Vagina (tissue), 2 donors: Measurements from ENCODE around the gene HOXC10. TPM values are rescaled to one million over a fixed set of nuclear protein-coding genes. Genes with fewer than 3 reads are reported as not detected.

ENCODE experiments used
- DNase-seq, 2 donors: peaks; one replicate each; pipeline ENCODE4 v3.0.0-alpha.2; 2017; ENCODE audit errors: extremely low spot score in 2 of 2
- H3K27ac ChIP-seq: fragments of 200-600 bp; sonication (generic); one replicate; pipeline ENCODE4 v1.5.1; 2019
- H3K27me3 ChIP-seq: fragments of 200-600 bp; sonication (generic); one replicate; pipeline ENCODE4 v1.5.1; 2019
- H3K36me3 ChIP-seq, 2 donors: fragments of 200-600 bp; sonication (generic); one replicate each; pipeline ENCODE4 v1.5.1; 2017 to 2019
- H3K4me1 ChIP-seq: fragments of 200-600 bp; sonication (generic); one replicate; pipeline ENCODE4 v1.5.1; 2019
- H3K4me3 ChIP-seq, 2 donors: fragments of 200-600 bp; sonication (generic); 1 replicate in 1 of 2; 2 replicates in 1 of 2; pipeline ENCODE4 v1.5.1; 2016 to 2019
- H3K9me3 ChIP-seq: fragments of 200-600 bp; sonication (generic); one replicate; pipeline ENCODE4 v1.5.1; 2019
- CTCF ChIP-seq, 3 experiments: fragments of 450-650 bp in 2 of 3; fragments of 200-600 bp in 1 of 3; sonication (generic) in 1 of 3; IDR thresholded peaks; one replicate each; pipeline ENCODE4 v1.5.1; 2017 to 2019; ENCODE audit warnings: antibody characterized with exemption in 3 of 3, mild to moderate bottlenecking in 2 of 3, moderate library complexity in 2 of 3
- POLR2A ChIP-seq, 2 donors: fragments of 450-650 bp; IDR thresholded peaks; one replicate each; pipeline ENCODE4 v1.6.1; 2017; ENCODE audit warnings: antibody characterized with exemption in 2 of 2, mild to moderate bottlenecking in 2 of 2, moderate library complexity in 2 of 2
- POLR2AphosphoS5 ChIP-seq, 2 donors: sonication (generic); formaldehyde crosslinking; IDR thresholded peaks; one replicate each; pipeline ENCODE4 v1.9.0; 2017; ENCODE audit warnings: antibody characterized with exemption in 2 of 2, mild to moderate bottlenecking in 2 of 2, low read depth in 1 of 2; ENCODE audit not compliant: insufficient read depth in 1 of 2
- intact Hi-C: fragments of 100-400 bp; cut with DNase I; formaldehyde crosslinking; loops from one replicate; pipeline ENCODE4 v1.15.1; 2023
- total RNA-seq: library from RNA; depleted of rRNA; stranded (reverse); fragments of >200 nt; gene quantifications from one replicate; pipeline ENCODE4 v1.2.3, GENCODE V29; 2016

Gene HOXC10
- total RNA-seq, 1 donor from 2014 or later, result not detected

- no peak overlapping the region for H3K4me3 ChIP-seq
- no peaks in the 10 kb centered on the region for H3K36me3 ChIP-seq
- TF ChIP-seq POLR2AphosphoS5 (IDR thresholded peaks at IDR 0.05; ENCODE audit: insufficient read depth in 1 of 2, low read depth in 1 of 2) (no peak), CTCF (IDR thresholded peaks at IDR 0.05) (no peak), POLR2A (IDR thresholded peaks at IDR 0.05) (no peak)
- no peaks in the 10 kb centered on the region for H3K9me3 ChIP-seq
- intact Hi-C loops, result no loop called here
- peaks cover 35% of the 10 kb centered on the region for H3K27me3 ChIP-seq
- no peak overlapping the region for H3K27ac ChIP-seq
- peaks cover 24% of the 10 kb centered on the region for H3K4me1 ChIP-seq
- no peak for DNase-seq
These were observed 3.7 kb downstream of the HOXC10 start for GRCh38 chr12:53988541-53989226.

GRCh38 chr12:53989227-53990113, 4.5 kb downstream of the HOXC10 start:
- Histone ChIP-seq H3K4me1 (peaks cover 24% of the 10 kb centered on the region), H3K4me3 (no peak overlapping the region), H3K27me3 (peaks cover 38% of the 10 kb centered on the region), H3K27ac (no peak overlapping the region), H3K36me3 (no peaks in the 10 kb centered on the region), H3K9me3 (no peaks in the 10 kb centered on the region)
- no peak for DNase-seq
- intact Hi-C loops, result no loop called here
- no peak for TF ChIP-seq CTCF (IDR thresholded peaks at IDR 0.05)
- no peak for TF ChIP-seq POLR2A (IDR thresholded peaks at IDR 0.05)
- no peak for TF ChIP-seq POLR2AphosphoS5 (IDR thresholded peaks at IDR 0.05; ENCODE audit: insufficient read depth in 1 of 2, low read depth in 1 of 2)

GRCh38 chr12:53990311-53991076, 5.5 kb downstream of the HOXC10 start:
- no peaks in the 10 kb centered on the region for H3K9me3 ChIP-seq
- peaks cover 26% of the 10 kb centered on the region for H3K4me1 ChIP-seq
- intact Hi-C loops, result no loop called here
- H3K4me3 ChIP-seq, result no peak overlapping the region
- no peak for TF ChIP-seq CTCF (IDR thresholded peaks at IDR 0.05)
- TF ChIP-seq POLR2A (IDR thresholded peaks at IDR 0.05), result no peak
- no peak for TF ChIP-seq POLR2AphosphoS5 (IDR thresholded peaks at IDR 0.05; ENCODE audit: insufficient read depth in 1 of 2, low read depth in 1 of 2)
- DNase-seq, result no peak
- peaks cover 36% of the 10 kb centered on the region for H3K27me3 ChIP-seq
- H3K27ac ChIP-seq, result no peak overlapping the region
- H3K36me3 ChIP-seq, result no peaks in the 10 kb centered on the region

GRCh38 chr12:53991077-53991460, 6.1 kb downstream of the HOXC10 start:
- Histone ChIP-seq H3K36me3 (no peaks in the 10 kb centered on the region), H3K9me3 (no peaks in the 10 kb centered on the region), H3K4me3 (no peak overlapping the region), H3K27ac (no peak overlapping the region), H3K4me1 (peaks cover 26% of the 10 kb centered on the region), H3K27me3 (peaks cover 33% of the 10 kb centered on the region)
- no peak for DNase-seq
- intact Hi-C loops, result no loop called here
- TF ChIP-seq POLR2AphosphoS5 (IDR thresholded peaks at IDR 0.05; ENCODE audit: insufficient read depth in 1 of 2, low read depth in 1 of 2) (no peak), CTCF (IDR thresholded peaks at IDR 0.05) (no peak), POLR2A (IDR thresholded peaks at IDR 0.05) (no peak)
